Cardiac muscle cell (in vitro differentiated cells and primary cell): ENCODE measurements around the gene MTX2. TPM values are rescaled to one million over a fixed set of nuclear protein-coding genes. Genes with fewer than 3 reads are reported as not detected.

Experiments
- DNase-seq, 2 donors: peaks; one replicate each; pipeline versions ENCODE4 v3.0.0 to v3.0.0-alpha.2; 2010 to 2017; ENCODE audit warnings: low read depth in 1 of 2, low spot score in 1 of 2
- H3K27ac ChIP-seq: fragments of 200-600 bp; sonication (generic); 2 replicates; pipeline ENCODE4 v1.5.1; 2016
- H3K27me3 ChIP-seq: fragments of 200-600 bp; sonication (generic); 2 replicates; pipeline ENCODE4 v1.6.0; 2016; ENCODE audit warnings: control low read depth
- H3K36me3 ChIP-seq: fragments of 200-600 bp; sonication (generic); 2 replicates; pipeline ENCODE4 v1.5.1; 2016; ENCODE audit warnings: control low read depth
- H3K4me1 ChIP-seq: fragments of 200-600 bp; sonication (generic); 2 replicates; pipeline ENCODE4 v1.8.1; 2017; ENCODE audit warnings: low read depth, mild to moderate bottlenecking, mixed run types
- H3K4me3 ChIP-seq: fragments of 200-600 bp; sonication (generic); 2 replicates; pipeline ENCODE4 v1.5.1; 2016; ENCODE audit warnings: mild to moderate bottlenecking
- H3K9me3 ChIP-seq: fragments of 200-600 bp; sonication (generic); 2 replicates; pipeline ENCODE4 v1.5.1; 2017; ENCODE audit warnings: low read depth, mild to moderate bottlenecking, control low read depth
- CTCF ChIP-seq: IDR thresholded peaks from 2 replicates; pipeline ENCODE4 v1.5.1; 2012; ENCODE audit warnings: low read depth, mild to moderate bottlenecking, low read length
- polyA plus RNA-seq: library from polyadenylated mRNA; unstranded; fragments of >200 nt; fragmentation: Nextera tagmentation; extraction: Ambion mirVana; gene quantifications from 2 replicates; pipeline ENCODE4 v1.2.1, GENCODE V29; 2016
- total RNA-seq: library from RNA; depleted of rRNA; stranded (reverse); fragments of >200 nt; gene quantifications from 2 replicates; pipeline ENCODE4 v1.2.3, GENCODE V29; 2016

The MTX2 gene
- total and polyA plus RNA-seq, 2 experiments from 2014 or later: 50.9 to 124 TPM

- TF ChIP-seq CTCF: no peak
- H3K36me3 ChIP-seq: no peaks in the 10 kb centered on the region
- no peaks in the 10 kb centered on the region for H3K9me3 ChIP-seq
- H3K27me3 ChIP-seq: peaks cover 3% of the 10 kb centered on the region
- H3K4me3 ChIP-seq: no peak overlapping the region
- H3K4me1 ChIP-seq: no peaks in the 10 kb centered on the region
- no peak overlapping the region for H3K27ac ChIP-seq
- no peak for DNase-seq
Observed at GRCh38 chr2:176239031-176239430, 30.2 kb upstream of the MTX2 start.

- H3K27ac ChIP-seq: no peak overlapping the region
- H3K9me3 ChIP-seq: no peaks in the 10 kb centered on the region
- H3K4me3 ChIP-seq: no peak overlapping the region
Observed at GRCh38 chr2:176240301-176240700, 28.9 kb upstream of the MTX2 start.

GRCh38 chr2:176242276-176242675 lies 27.0 kb upstream of the MTX2 start:
- Histone ChIP-seq H3K27ac (no peak overlapping the region), H3K4me1 (no peaks in the 10 kb centered on the region), H3K36me3 (no peaks in the 10 kb centered on the region), H3K4me3 (no peak overlapping the region), H3K9me3 (no peaks in the 10 kb centered on the region), H3K27me3 (peaks cover 3% of the 10 kb centered on the region)
- DNase-seq: no peak
- no peak for TF ChIP-seq CTCF

More at GRCh38 chr2:176240301-176240700, 28.9 kb upstream of the MTX2 start:
- no peak for TF ChIP-seq CTCF
- DNase-seq: no peak
- Histone ChIP-seq H3K36me3 (no peaks in the 10 kb centered on the region), H3K4me1 (no peaks in the 10 kb centered on the region), H3K27me3 (peaks cover 3% of the 10 kb centered on the region)

- Histone ChIP-seq H3K4me3 (no peak overlapping the region), H3K36me3 (no peaks in the 10 kb centered on the region)
- no peak for TF ChIP-seq CTCF
Observed at GRCh38 chr2:176246331-176246730, 22.9 kb upstream of the MTX2 start.

GRCh38 chr2:176247859-176248258 lies 21.4 kb upstream of the MTX2 start:
- DNase-seq: no peak

More at GRCh38 chr2:176246331-176246730, 22.9 kb upstream of the MTX2 start:
- H3K27ac ChIP-seq: no peak overlapping the region
- no peaks in the 10 kb centered on the region for H3K9me3 ChIP-seq
- no peak for DNase-seq
- no peaks in the 10 kb centered on the region for H3K27me3 ChIP-seq
- no peaks in the 10 kb centered on the region for H3K4me1 ChIP-seq

More at GRCh38 chr2:176247859-176248258, 21.4 kb upstream of the MTX2 start:
- Histone ChIP-seq H3K4me1 (no peaks in the 10 kb centered on the region), H3K27me3 (no peaks in the 10 kb centered on the region), H3K9me3 (no peaks in the 10 kb centered on the region), H3K27ac (no peak overlapping the region), H3K4me3 (no peak overlapping the region), H3K36me3 (no peaks in the 10 kb centered on the region)
- no peak for TF ChIP-seq CTCF
